PC-3 (cell line): ENCODE data around the gene CENPT.

Experiments
- EZH2 ChIP-seq: fragments of 300-600 bp; sonication (generic); IDR thresholded peaks from one replicate; pipeline ENCODE4 v1.6.1; 2017; ENCODE audit warnings: antibody characterized with exemption, mild to moderate bottlenecking, low read length; ENCODE audit not compliant: unreplicated experiment
- TF ChIP-seq, protein P1 (sequence below): fragments of 300-600 bp; sonication (generic); conservative IDR thresholded peaks from 2 replicates; pipeline ENCODE4 v1.5.1; 2017; ENCODE audit warnings: antibody characterized with exemption, low read depth, mild to moderate bottlenecking, low read length

DNA sequence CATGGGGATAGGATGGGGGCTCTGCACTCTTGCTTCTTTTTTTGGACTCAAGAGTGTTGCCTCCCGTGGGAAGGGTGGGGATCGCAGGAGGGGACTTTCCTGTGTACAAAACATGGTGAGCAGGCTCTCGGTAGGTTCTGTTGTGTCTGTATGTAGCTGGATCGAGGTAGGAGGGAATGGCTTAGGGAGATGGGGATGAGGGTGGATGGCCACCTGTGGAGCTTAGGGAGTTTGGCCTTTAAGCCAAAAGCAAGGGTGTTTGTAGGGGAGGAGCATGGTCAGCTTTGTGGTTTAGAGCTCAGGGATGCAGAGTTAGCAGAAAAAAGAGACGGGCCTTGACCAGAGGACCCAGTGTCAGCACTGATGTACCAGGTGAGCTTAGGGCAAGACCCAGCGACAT, 14.4 kb upstream of the CENPT start:
- TF ChIP-seq, protein P1, sequence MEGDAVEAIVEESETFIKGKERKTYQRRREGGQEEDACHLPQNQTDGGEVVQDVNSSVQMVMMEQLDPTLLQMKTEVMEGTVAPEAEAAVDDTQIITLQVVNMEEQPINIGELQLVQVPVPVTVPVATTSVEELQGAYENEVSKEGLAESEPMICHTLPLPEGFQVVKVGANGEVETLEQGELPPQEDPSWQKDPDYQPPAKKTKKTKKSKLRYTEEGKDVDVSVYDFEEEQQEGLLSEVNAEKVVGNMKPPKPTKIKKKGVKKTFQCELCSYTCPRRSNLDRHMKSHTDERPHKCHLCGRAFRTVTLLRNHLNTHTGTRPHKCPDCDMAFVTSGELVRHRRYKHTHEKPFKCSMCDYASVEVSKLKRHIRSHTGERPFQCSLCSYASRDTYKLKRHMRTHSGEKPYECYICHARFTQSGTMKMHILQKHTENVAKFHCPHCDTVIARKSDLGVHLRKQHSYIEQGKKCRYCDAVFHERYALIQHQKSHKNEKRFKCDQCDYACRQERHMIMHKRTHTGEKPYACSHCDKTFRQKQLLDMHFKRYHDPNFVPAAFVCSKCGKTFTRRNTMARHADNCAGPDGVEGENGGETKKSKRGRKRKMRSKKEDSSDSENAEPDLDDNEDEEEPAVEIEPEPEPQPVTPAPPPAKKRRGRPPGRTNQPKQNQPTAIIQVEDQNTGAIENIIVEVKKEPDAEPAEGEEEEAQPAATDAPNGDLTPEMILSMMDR: no peak
- no peak for TF ChIP-seq EZH2
